22Rv1 (cell line): ENCODE data around the gene DNAI2.

Experiments
- CTCF ChIP-seq: fragments of 450-650 bp; IDR thresholded peaks from 2 replicates; pipeline ENCODE4 v1.5.1; 2017; ENCODE audit warnings: mild to moderate bottlenecking
- ZFX ChIP-seq: fragments of 450-650 bp; IDR thresholded peaks from 2 replicates; pipeline ENCODE4 v1.6.1; 2017; ENCODE audit warnings: antibody characterized with exemption, borderline replicate concordance

- TF ChIP-seq CTCF, result no peak
- TF ChIP-seq ZFX, result no peak
Observed at GRCh38 chr17:74274709-74275340, 791 bp downstream of the DNAI2 start.
